Middle frontal gyrus (tissue), 1 donor: ENCODE measurements around the gene BANP.
"Not testable (repeated sequence)": the region's sequence is repeated elsewhere in the genome, so short reads cannot be mapped to it uniquely, and the experiment has no call there.

Experiments
- DNase-seq: peaks from one replicate; pipeline ENCODE4 v3.0.0-alpha.2; 2015; ENCODE audit warnings: low spot score; ENCODE audit errors: extremely low spot score

BANP gene

GRCh38 chr16:88119881-88120751 lies 168.9 kb downstream of the BANP start:
- not testable (repeated sequence) for DNase-seq

GRCh38 chr16:88120812-88121211 lies 169.6 kb downstream of the BANP start:
- DNase-seq = no peak

- DNase-seq = not testable (repeated sequence)
These were observed 170.2 kb downstream of the BANP start for GRCh38 chr16:88121391-88121790.

- no peak for DNase-seq
These were observed 170.8 kb downstream of the BANP start for GRCh38 chr16:88121886-88122580.
